K562 (cell line): ENCODE results near the gene SENP1. TPM values are rescaled to one million over a fixed set of nuclear protein-coding genes. Genes with fewer than 3 reads are reported as not detected.

Experiments used
- ATAC-seq: fragments of 200-7000 bp; cut with Tn5 transposase; 3 replicates; pipeline ENCODE4 v1.9.1; 2020; ENCODE audit warnings: moderate library complexity
- BruUV-seq: library from RNA; stranded (reverse); fragments of 400-500 nt; replicated peaks from 2 replicates; lab custom pipeline; 2021; lab: Mats Ljungman, UMichigan
- CTCF ChIA-PET: fragments of 300-600 bp; formaldehyde crosslinking; extraction: SDS; loops from one replicate; lab custom pipeline; 2021; ENCODE audit warnings: low intra/inter-chr PET ratio; lab: Yijun Ruan, JAX
- POLR2A ChIA-PET: fragments of 300-600, 350-650 bp; sonication (Branson Sonifier 250); formaldehyde crosslinking; extraction: SDS; loops from one replicate; lab custom pipeline; 2021; ENCODE audit warnings: antibody characterized with exemption, inconsistent platforms; lab: Yijun Ruan, JAX
- DNase-seq, 4 experiments: peaks; one replicate each; pipeline versions ENCODE4 v3.0.0 to v3.0.0-alpha.2; 2011 to 2018; ENCODE audit warnings: low spot score in 3 of 4, mixed read lengths in 3 of 4; ENCODE audit errors: extremely low read depth in 1 of 4
- FAIRE-seq: peaks from 2 replicates; lab custom pipeline; 2011; peaks lifted over from hg19 to GRCh38; lab: Jason Lieb, UNC
- H2AFZ ChIP-seq: 2 replicates; pipeline ENCODE4 v1.6.0; 2011; ENCODE audit warnings: low read depth, low read length, control low read depth, inconsistent platforms
- H3K27ac ChIP-seq: fragments of 200-600 bp; 3 replicates; pipeline ENCODE4 v1.8.0; 2011; ENCODE audit warnings: low read depth, mild to moderate bottlenecking, control low read depth, inconsistent platforms, low read length, moderate library complexity, mixed read lengths; ENCODE audit errors: extremely low read depth
- H3K27me3 ChIP-seq, 2 experiments: fragments of 300-600 bp in 1 of 2; 2 replicates in 1 of 2; 3 replicates in 1 of 2; pipeline versions ENCODE4 v1.6.0 to v1.8.0; 2011; ENCODE audit warnings: inconsistent platforms in 2 of 2, low read length in 2 of 2, mild to moderate bottlenecking in 1 of 2, mixed read lengths in 1 of 2, moderate library complexity in 1 of 2; ENCODE audit not compliant: control insufficient read depth in 2 of 2, insufficient read depth in 2 of 2
- H3K36me3 ChIP-seq: fragments of 300-600 bp; 3 replicates; pipeline ENCODE4 v1.8.0; 2011; ENCODE audit warnings: mild to moderate bottlenecking, low read length, inconsistent platforms; ENCODE audit not compliant: control insufficient read depth, insufficient read depth
- H3K4me1 ChIP-seq, 2 experiments: fragments of 200-600 bp in 1 of 2; replicated peaks in 1 of 2; 2 replicates in 1 of 2; 3 replicates in 1 of 2; pipeline versions ENCODE4 v1.5.1 to v1.8.0; 2011; ENCODE audit warnings: inconsistent platforms in 2 of 2, low read length in 2 of 2, mild to moderate bottlenecking in 1 of 2, mixed read lengths in 1 of 2, moderate library complexity in 1 of 2; ENCODE audit not compliant: control insufficient read depth in 2 of 2, insufficient read depth in 2 of 2
- H3K4me2 ChIP-seq: 2 replicates; pipeline ENCODE4 v1.6.1; 2011; ENCODE audit warnings: low read length, control low read depth, inconsistent platforms, mixed read lengths; ENCODE audit not compliant: insufficient read depth
- H3K4me3 ChIP-seq: fragments of 200-600 bp; sonication (generic), shearing (Covaris generic); 2 replicates; pipeline ENCODE4 v1.5.1; 2016; ENCODE audit warnings: control low read depth, inconsistent platforms
- H3K79me2 ChIP-seq: fragments of 200-600 bp; 3 replicates; pipeline ENCODE4 v1.8.0; 2011; ENCODE audit warnings: low read length, inconsistent platforms; ENCODE audit not compliant: control insufficient read depth, insufficient read depth
- H3K9ac ChIP-seq, 2 experiments: 2 replicates each; pipeline versions ENCODE4 v1.6.0 to v1.6.1; 2011; ENCODE audit warnings: low read depth in 2 of 2, low read length in 2 of 2, control low read depth in 1 of 2, inconsistent platforms in 1 of 2, mild to moderate bottlenecking in 1 of 2, mixed read lengths in 1 of 2; ENCODE audit not compliant: insufficient read depth in 1 of 2
- H3K9me1 ChIP-seq: one replicate; pipeline ENCODE4 v1.6.0; 2011; ENCODE audit warnings: inconsistent platforms, mild to moderate bottlenecking, low read length, moderate library complexity; ENCODE audit not compliant: control insufficient read depth, insufficient read depth
- H3K9me3 ChIP-seq: replicated peaks from 2 replicates; pipeline ENCODE4 v1.5.1; 2011; ENCODE audit warnings: low read depth, low read length, inconsistent platforms; ENCODE audit not compliant: control insufficient read depth, insufficient read depth
- H4K20me1 ChIP-seq: replicated peaks from 2 replicates; pipeline ENCODE4 v1.6.1; 2011; ENCODE audit warnings: low read length, inconsistent platforms, mixed read lengths; ENCODE audit not compliant: control insufficient read depth, insufficient read depth
- BRCA1 ChIP-seq, 2 experiments: fragments of 450-650 bp in 1 of 2; sonication (generic) in 1 of 2; formaldehyde crosslinking in 1 of 2; IDR thresholded peaks; 2 replicates each; pipeline versions ENCODE4 v1.5.0 to v1.6.1; 2017 to 2020; ENCODE audit warnings: mild to moderate bottlenecking in 1 of 2, missing genetic modification reagents in 1 of 2
- CC2D1A ChIP-seq: fragments of 450-650 bp; IDR thresholded peaks from 2 replicates; pipeline ENCODE4 v1.6.1; 2017; ENCODE audit warnings: mild to moderate bottlenecking
- DLX4 ChIP-seq: fragments of 250-450 bp; sonication (Bioruptor Pico); IDR thresholded peaks from 2 replicates; pipeline ENCODE4 v1.6.1; 2021; ENCODE audit warnings: mild to moderate bottlenecking
- ERF ChIP-seq: fragments of 450-650 bp; formaldehyde crosslinking; IDR thresholded peaks from 2 replicates; pipeline ENCODE4 v1.4.0; 2020; ENCODE audit warnings: mild to moderate bottlenecking, mixed read lengths
- HCFC1 ChIP-seq: IDR thresholded peaks from 2 replicates; pipeline ENCODE4 v1.6.1; 2012; ENCODE audit warnings: low read depth, low read length, improper control_type of control experiment
- NCOA4 ChIP-seq: fragments of 450-650 bp; IDR thresholded peaks from 2 replicates; pipeline ENCODE4 v1.6.1; 2018; ENCODE audit warnings: mild to moderate bottlenecking; ENCODE audit not compliant: partially characterized antibody
- TAF15 ChIP-seq: fragments of 200-400 bp; formaldehyde crosslinking; IDR thresholded peaks from 2 replicates; pipeline ENCODE4 v1.6.1; 2017; ENCODE audit warnings: mild to moderate bottlenecking, low read depth, low read length, moderate library complexity
- THAP7 ChIP-seq: fragments of 250-450 bp; sonication (Bioruptor Pico); IDR thresholded peaks from 2 replicates; pipeline ENCODE4 v1.5.0; 2021
- ZNF124 ChIP-seq: sonication (generic); formaldehyde crosslinking; IDR thresholded peaks from 2 replicates; pipeline ENCODE4 v1.8.1; 2022; ENCODE audit warnings: missing genetic modification reagents
- WGBS: fragments of 100-300 bp; shearing (Covaris generic); methylation state at CpG from one replicate; pipeline ENCODE4 v1.1.6; 2016; ENCODE audit warnings: low coverage, mixed read lengths; ENCODE audit not compliant: insufficient coverage; ENCODE audit errors: missing lambda C conversion rate; 5-methylcytosine and 5-hydroxymethylcytosine counted together
- in situ Hi-C: fragments of 300-500 bp; cut with MboI; formaldehyde crosslinking; loops from 4 replicates; pipeline ENCODE4 v1.15.0; 2018; ENCODE audit warnings: inconsistent platforms, mixed read lengths
- intact Hi-C: fragments of 100-400 bp; cut with micrococcal nuclease; formaldehyde crosslinking; loops from 2 replicates; pipeline ENCODE4 v1.14.2; 2022
- polyA plus RNA-seq, 8 experiments: library from polyadenylated mRNA; depleted of rRNA in 4 of 8; stranded (reverse) in 5 of 8; unstranded in 3 of 8; fragments of >200 nt; fragmentation: Nextera tagmentation in 2 of 8; fragmentation: Illumina TruSeq in 1 of 8; extraction: Ambion mirVana in 2 of 8; extraction: Trizol in 1 of 8; gene quantifications; 2 replicates each; pipeline versions ENCODE4 v1.2.1 to v1.2.3, GENCODE V29; 2011 to 2014; ENCODE audit warnings: inconsistent platforms in 1 of 8, missing spikeins in 1 of 8
- total RNA-seq, 7 experiments: library from RNA; depleted of rRNA in 6 of 7; stranded (reverse); fragments of >200 nt in 6 of 7; fragmentation: Illumina TruSeq in 2 of 7; extraction: Trizol in 2 of 7; gene quantifications; 2 replicates each; pipeline versions ENCODE4 v1.2.1 to v1.2.3, GENCODE V29; 2011 to 2021; ENCODE audit warnings: low replicate concordance in 1 of 7
- TF ChIP-seq, protein P1 (sequence below): fragments of 250-450 bp; sonication (Bioruptor Pico); IDR thresholded peaks from 2 replicates; pipeline ENCODE4 v1.5.0; 2021; ENCODE audit warnings: mild to moderate bottlenecking, moderate library complexity
- TF ChIP-seq, protein P2 (sequence below): fragments of 450-650 bp; IDR thresholded peaks from 2 replicates; pipeline ENCODE4 v1.6.1; 2016
- TF ChIP-seq, protein P3 (sequence below): sonication (generic); formaldehyde crosslinking; IDR thresholded peaks from 2 replicates; pipeline ENCODE4 v1.8.1; 2023; ENCODE audit warnings: mild to moderate bottlenecking, missing genetic modification reagents

Gene SENP1
- total and polyA plus RNA-seq, 9 of the 15 experiments (the other 6 are each of a cell fraction or from before 2014, with no cell fraction given), result 15.5 to 59.0 (median 36.3) TPM

- TF ChIP-seq, protein P1, sequence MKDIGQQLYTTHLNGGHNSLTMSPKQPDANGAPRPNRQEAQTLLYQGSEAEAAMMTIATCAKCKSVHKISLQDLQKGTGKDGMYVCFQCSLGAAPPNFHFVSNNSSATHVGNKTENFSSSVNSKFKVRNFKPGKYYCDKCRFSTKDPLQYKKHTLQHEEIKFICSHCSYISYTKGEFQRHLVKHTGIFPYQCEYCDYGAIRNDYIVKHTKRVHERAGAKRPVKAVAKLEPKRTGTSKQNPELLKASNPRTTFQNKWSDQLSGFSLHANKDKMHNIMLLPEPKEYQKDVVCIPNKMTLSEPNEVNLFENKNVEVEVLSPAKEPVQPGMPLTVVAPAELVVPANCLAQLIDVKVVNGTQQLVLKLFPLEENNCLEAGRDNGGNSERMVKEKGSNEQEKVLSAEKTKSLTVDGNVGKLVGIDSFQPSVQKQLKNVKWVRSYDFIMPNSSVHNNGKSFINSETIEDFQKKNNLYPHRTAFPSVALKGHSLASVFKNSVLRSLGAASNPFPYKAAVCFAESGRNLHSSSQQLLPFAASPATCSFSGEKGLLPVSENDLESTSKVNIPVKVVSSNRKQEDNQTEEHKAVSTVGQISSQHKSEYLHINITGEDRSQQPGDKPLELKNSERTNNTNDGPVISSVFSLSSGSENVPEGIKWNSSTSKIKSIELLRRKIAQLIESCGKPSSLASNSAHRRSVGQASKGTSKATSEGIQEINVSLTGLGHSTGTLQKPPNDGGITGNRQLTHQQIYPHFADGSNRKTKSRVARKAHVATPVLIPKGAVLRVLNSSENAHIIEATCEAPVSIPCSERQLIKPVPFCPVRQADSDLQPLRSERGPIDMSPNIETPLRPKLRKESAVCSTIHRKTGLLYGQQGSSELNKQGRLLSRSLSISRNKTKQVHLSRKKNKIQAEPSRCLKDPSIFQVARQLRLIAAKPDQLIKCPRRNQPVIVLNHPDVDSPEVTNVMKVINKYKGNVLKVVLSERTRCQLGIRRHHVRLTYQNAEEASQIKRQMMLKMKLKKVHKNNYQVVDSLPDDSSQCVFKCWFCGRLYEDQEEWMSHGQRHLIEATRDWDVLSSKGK (CRISPR knock-in tag), result no peak
- TF ChIP-seq CC2D1A, result no peak
- TF ChIP-seq HCFC1, result no peak
Measured at GRCh38 chr12:48063530-48063929, 42.3 kb downstream of the SENP1 start (continued).

GRCh38 chr12:48061938-48062719 is 43.8 kb downstream of the SENP1 start:
- in situ Hi-C loops, result no loop called here
- H3K4me2 ChIP-seq, result no peak overlapping the region
- peaks cover under 1 to 2% of the 10 kb centered on the region in 2 experiments; a peak in 2 of 5 replicates for H3K4me1 ChIP-seq
- intact Hi-C loops, result no loop called here
- H3K79me2 ChIP-seq, result no peaks in the 10 kb centered on the region
- FAIRE-seq (no peak), DNase-seq (no peak), ATAC-seq (no peak)
- CTCF ChIA-PET, result no interaction called here
- no peak overlapping the region for H3K4me3 ChIP-seq
- H4K20me1 ChIP-seq, result no peaks in the 10 kb centered on the region
- no peak overlapping the region for H3K27ac ChIP-seq
- WGBS, result 94% methylated on average over 1 of the region's 1 CpG
- no peaks in the 10 kb centered on the region for H3K9me1 ChIP-seq
- peaks cover 6% of the 10 kb centered on the region; the same call in 1 of the 2 replicates for H3K9me3 ChIP-seq
- H3K27me3 ChIP-seq, result no peaks in the 10 kb centered on the region
- H3K36me3 ChIP-seq, result peaks cover 85% of the 10 kb centered on the region
- BruUV-seq, result no TSS peak
- H2AFZ ChIP-seq, result no peak overlapping the region
- POLR2A ChIA-PET, result interaction anchor here (1.3 kb wide), 1 partner anchor 10 kb away, joined by 5 read pairs; no protein-coding TSS in a partner anchor
- H3K9ac ChIP-seq, result no peak overlapping the region
- TF ChIP-seq DLX4 (CRISPR knock-in tag), result no peak
- no peak for TF ChIP-seq ZNF124 (CRISPR knock-in tag)
- TF ChIP-seq, protein P2, sequence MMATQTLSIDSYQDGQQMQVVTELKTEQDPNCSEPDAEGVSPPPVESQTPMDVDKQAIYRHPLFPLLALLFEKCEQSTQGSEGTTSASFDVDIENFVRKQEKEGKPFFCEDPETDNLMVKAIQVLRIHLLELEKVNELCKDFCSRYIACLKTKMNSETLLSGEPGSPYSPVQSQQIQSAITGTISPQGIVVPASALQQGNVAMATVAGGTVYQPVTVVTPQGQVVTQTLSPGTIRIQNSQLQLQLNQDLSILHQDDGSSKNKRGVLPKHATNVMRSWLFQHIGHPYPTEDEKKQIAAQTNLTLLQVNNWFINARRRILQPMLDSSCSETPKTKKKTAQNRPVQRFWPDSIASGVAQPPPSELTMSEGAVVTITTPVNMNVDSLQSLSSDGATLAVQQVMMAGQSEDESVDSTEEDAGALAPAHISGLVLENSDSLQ, result no peak
- no peak for TF ChIP-seq TAF15
- TF ChIP-seq NCOA4, result no peak
- TF ChIP-seq, protein P3, sequence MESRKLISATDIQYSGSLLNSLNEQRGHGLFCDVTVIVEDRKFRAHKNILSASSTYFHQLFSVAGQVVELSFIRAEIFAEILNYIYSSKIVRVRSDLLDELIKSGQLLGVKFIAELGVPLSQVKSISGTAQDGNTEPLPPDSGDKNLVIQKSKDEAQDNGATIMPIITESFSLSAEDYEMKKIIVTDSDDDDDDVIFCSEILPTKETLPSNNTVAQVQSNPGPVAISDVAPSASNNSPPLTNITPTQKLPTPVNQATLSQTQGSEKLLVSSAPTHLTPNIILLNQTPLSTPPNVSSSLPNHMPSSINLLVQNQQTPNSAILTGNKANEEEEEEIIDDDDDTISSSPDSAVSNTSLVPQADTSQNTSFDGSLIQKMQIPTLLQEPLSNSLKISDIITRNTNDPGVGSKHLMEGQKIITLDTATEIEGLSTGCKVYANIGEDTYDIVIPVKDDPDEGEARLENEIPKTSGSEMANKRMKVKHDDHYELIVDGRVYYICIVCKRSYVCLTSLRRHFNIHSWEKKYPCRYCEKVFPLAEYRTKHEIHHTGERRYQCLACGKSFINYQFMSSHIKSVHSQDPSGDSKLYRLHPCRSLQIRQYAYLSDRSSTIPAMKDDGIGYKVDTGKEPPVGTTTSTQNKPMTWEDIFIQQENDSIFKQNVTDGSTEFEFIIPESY (CRISPR knock-in tag), result no peak
- no peak for TF ChIP-seq ERF (CRISPR knock-in tag)
- TF ChIP-seq BRCA1 (IDR thresholded peaks at IDR 0.05), result no peak
- TF ChIP-seq BRCA1 (CRISPR knock-in tag; IDR thresholded peaks at IDR 0.05), result no peak
- TF ChIP-seq THAP7 (CRISPR knock-in tag), result no peak
